Kidney epithelial cell (primary cell): ENCODE data around the gene CHRM4. TPM values are rescaled to one million over a fixed set of nuclear protein-coding genes. Genes with fewer than 3 reads are reported as not detected.
"Not testable (repeated sequence)": the region's sequence is repeated elsewhere in the genome, so short reads cannot be mapped to it uniquely, and the experiment has no call there.

Source experiments
- DNase-seq: peaks from one replicate; pipeline ENCODE4 v3.0.0-alpha.2; 2010; ENCODE audit warnings: low read depth
- H3K27me3 ChIP-seq: 2 replicates; pipeline ENCODE4 v1.6.0; 2011; ENCODE audit warnings: low read length; ENCODE audit not compliant: control insufficient read depth, insufficient read depth
- H3K36me3 ChIP-seq: 2 replicates; pipeline ENCODE4 v1.5.1; 2011; ENCODE audit warnings: low read length; ENCODE audit not compliant: control insufficient read depth, insufficient read depth
- H3K4me3 ChIP-seq: 2 replicates; pipeline ENCODE4 v1.5.1; 2011; ENCODE audit warnings: low read depth, mild to moderate bottlenecking, control low read depth, low read length
- total RNA-seq: library from RNA; depleted of rRNA; stranded (reverse); fragments of >200 nt; gene quantifications from 2 replicates; pipeline ENCODE4 v1.2.3, GENCODE V29; 2015
- TF ChIP-seq, protein P1 (sequence below): IDR thresholded peaks from 2 replicates; pipeline ENCODE4 v1.5.1; 2011; ENCODE audit warnings: mild to moderate bottlenecking, moderate library complexity, low read length, control low read depth, inconsistent platforms; ENCODE audit not compliant: insufficient read depth, poor library complexity, severe bottlenecking

The CHRM4 gene
- total RNA-seq, 1 donor from 2014 or later = 0.29 TPM

DNA sequence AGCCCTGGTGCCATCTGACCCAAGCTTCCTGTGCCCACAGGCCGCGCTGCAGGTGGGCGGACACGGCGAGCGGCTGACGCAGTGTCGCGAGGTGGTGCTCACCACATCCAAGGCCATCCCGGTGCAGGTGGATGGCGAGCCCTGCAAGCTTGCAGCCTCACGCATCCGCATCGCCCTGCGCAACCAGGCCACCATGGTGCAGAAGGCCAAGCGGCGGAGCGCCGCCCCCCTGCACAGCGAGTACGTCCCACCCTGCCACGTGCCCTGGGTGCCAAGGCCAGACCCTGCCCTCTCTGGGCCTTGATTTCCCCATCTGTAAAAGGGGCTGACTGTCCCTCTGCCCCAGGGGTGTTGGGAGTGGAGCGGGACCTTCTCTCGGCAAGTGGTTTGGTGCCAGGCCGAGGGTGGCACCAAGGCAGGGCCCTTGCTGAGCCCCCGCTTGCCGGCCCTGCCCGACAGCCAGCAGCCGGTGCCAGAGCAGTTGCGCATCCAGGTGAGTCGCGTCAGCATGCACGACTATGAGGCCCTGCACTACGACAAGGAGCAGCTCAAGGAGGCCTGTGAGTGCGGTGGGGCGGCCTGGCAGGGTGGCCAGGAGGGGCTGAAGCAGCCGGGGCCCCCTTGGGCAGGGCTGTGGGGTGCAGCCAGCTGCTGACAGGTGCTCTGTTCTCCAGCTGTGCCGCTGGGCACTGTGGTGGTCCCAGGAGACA, 16.0 kb downstream of the CHRM4 start:
- no peaks in the 10 kb centered on the region for H3K36me3 ChIP-seq
- TF ChIP-seq, protein P1, sequence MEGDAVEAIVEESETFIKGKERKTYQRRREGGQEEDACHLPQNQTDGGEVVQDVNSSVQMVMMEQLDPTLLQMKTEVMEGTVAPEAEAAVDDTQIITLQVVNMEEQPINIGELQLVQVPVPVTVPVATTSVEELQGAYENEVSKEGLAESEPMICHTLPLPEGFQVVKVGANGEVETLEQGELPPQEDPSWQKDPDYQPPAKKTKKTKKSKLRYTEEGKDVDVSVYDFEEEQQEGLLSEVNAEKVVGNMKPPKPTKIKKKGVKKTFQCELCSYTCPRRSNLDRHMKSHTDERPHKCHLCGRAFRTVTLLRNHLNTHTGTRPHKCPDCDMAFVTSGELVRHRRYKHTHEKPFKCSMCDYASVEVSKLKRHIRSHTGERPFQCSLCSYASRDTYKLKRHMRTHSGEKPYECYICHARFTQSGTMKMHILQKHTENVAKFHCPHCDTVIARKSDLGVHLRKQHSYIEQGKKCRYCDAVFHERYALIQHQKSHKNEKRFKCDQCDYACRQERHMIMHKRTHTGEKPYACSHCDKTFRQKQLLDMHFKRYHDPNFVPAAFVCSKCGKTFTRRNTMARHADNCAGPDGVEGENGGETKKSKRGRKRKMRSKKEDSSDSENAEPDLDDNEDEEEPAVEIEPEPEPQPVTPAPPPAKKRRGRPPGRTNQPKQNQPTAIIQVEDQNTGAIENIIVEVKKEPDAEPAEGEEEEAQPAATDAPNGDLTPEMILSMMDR = no peak
- no peak overlapping the region for H3K4me3 ChIP-seq
- DNase-seq = no peak
- H3K27me3 ChIP-seq = no peaks in the 10 kb centered on the region

DNA sequence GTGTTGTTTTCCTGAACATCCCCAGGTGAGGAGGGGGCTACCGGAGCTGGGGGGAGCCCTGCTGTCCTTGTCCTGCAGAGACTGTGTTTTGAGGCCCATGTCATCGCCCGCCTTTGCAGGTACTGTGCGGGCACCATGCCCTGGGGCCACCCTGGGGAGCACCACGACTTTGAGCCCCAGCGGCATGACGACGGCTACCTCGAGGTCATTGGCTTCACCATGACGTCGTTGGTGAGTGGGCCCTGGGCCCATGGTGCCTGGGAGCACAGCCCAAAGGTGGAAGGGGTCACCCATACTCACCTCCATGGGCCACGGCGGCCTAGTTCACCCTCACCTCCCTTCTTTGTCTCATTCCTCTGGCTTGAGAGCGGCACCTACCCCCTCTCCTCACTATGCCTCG, 16.8 kb downstream of the CHRM4 start:
- no peaks in the 10 kb centered on the region for H3K36me3 ChIP-seq
- H3K4me3 ChIP-seq = no peak overlapping the region
- no peaks in the 10 kb centered on the region for H3K27me3 ChIP-seq
- no peak for DNase-seq
- TF ChIP-seq, protein P1 = no peak

DNA sequence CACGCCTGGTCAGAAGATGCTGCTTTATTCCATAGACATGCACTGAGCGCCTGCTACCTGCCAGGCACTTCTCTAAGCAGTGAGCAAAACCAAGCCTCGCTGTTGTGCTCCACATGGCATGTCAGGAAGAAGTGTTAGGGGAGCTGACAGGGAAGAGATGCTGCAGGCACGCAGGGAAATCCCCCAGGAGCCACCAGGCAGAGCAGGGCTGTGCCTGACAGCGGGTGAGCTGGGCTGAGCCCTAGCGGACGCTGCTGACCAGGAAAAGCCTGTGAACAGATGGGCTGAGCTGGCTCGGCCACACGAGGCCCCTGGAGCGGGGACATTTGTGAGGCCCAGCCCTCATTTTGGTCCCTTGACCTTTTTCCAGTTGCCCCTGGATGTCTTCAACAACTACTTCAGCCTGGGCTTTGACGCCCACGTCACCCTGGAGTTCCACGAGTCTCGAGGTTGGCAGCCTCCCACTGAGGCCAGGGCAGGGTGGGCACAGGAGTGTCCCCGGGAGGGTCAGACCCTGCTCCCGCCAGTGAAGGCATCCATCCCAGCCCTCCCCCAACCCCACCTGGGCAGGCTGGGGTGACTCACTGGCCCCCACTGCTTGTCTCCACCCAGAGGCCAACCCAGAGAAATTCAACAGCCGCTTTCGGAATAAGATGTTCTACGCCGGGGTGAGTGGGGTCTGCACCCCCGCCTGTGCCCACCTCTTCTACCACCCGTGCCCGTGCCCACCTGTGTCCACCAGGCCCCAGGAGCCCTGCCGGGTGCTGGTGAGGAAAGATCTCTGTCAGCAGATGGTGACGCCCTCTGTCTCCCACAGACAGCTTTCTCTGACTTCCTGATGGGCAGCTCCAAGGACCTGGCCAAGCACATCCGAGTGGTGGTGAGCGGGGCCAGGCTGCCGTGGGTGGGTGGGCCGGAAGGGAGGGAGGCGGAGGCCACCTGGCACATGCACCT, 17.5 kb downstream of the CHRM4 start:
- Histone ChIP-seq H3K4me3 (no peak overlapping the region), H3K27me3 (no peaks in the 10 kb centered on the region), H3K36me3 (peaks cover 1% of the 10 kb centered on the region)
- TF ChIP-seq, protein P1 = no peak
- no peak for DNase-seq

DNA sequence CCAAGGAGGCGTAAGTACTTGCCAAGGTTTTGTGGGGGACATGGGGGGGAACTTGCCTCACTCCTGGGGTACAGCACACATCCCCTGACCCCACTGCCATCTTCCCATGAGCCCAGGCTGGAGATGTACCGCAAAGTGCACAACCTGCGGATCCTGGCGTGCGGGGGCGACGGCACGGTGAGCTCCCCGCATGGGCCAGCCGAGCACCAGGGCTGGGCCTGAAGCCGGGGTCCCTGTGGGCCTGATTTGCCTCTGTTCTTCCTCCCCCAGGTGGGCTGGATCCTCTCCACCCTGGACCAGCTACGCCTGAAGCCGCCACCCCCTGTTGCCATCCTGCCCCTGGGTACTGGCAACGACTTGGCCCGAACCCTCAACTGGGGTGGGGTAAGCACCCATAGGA, 19.1 kb downstream of the CHRM4 start:
- H3K36me3 ChIP-seq, H3K4me3 ChIP-seq: not testable (repeated sequence)

DNA sequence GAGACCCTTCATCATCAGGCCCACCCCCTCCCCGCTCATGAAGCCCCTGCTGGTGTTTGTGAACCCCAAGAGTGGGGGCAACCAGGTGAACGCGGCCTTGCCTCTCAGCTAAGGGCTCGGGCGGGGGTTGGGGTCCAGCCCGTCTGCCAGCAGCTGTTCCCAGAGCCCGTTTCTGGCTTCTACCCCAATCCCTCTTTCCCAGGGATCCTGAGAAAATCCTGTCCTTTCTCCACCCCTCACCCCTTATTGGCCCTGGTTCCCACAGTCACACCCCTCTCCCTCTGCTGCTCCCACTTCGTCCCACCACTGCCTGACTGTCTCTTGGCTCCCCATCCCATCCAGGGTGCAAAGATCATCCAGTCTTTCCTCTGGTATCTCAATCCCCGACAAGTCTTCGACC, 19.5 kb downstream of the CHRM4 start:
- peaks cover 1% of the 10 kb centered on the region for H3K36me3 ChIP-seq
- no peaks in the 10 kb centered on the region for H3K27me3 ChIP-seq
- DNase-seq = no peak
- H3K4me3 ChIP-seq = no peak overlapping the region
- TF ChIP-seq, protein P1 = no peak

More for the DNA sequence above, 19.1 kb downstream of the CHRM4 start:
- H3K27me3 ChIP-seq, DNase-seq: not testable (repeated sequence)

DNA sequence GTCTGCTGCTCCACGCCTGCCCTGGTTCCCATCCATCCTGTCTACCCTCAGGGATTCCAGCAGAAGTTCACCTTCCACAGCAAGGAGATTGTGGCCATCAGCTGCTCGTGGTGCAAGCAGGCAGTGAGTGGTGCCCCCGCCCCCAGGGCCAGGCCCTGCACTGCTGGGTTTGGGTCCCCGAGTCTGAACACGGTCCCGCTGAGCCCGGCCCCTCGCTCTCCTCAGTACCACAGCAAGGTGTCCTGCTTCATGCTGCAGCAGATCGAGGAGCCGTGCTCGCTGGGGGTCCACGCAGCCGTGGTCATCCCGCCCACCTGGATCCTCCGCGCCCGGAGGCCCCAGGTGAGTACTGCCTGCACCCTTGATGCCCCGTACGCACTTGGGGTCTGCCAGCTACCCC, 20.3 kb downstream of the CHRM4 start:
- H3K36me3 ChIP-seq, H3K27me3 ChIP-seq, H3K4me3 ChIP-seq, DNase-seq: not testable (repeated sequence)

DNA sequence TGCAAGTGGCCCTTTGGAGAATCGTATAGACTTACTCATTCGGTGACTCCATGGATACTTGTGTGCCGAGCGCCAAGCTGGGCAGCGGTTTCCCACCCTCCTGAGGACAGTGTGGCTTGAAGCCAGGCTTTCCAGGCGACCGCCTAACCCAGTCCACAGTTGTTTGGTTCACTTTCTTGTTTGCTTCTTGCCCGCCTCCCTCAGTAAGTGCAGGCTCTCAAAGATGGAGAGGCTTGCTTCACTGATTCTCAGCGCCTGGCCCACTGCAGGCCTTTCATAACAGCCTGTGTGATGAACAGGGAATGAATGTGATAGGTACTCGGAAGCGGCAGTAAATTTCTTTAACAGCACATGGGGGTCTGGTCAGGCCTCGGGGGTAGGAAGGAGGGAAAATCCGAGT, 21.3 kb downstream of the CHRM4 start:
- Histone ChIP-seq H3K36me3 (peaks cover 1% of the 10 kb centered on the region), H3K4me3 (no peak overlapping the region), H3K27me3 (no peaks in the 10 kb centered on the region)
- TF ChIP-seq, protein P1 = no peak
- DNase-seq = no peak
